ENCODE data around the gene NSD2. TPM values are rescaled to one million over a fixed set of nuclear protein-coding genes. Genes with fewer than 3 reads are reported as not detected.

Gene NSD2
- total RNA-seq, 1 donor from 2014 or later = 66.4 TPM

DNA sequence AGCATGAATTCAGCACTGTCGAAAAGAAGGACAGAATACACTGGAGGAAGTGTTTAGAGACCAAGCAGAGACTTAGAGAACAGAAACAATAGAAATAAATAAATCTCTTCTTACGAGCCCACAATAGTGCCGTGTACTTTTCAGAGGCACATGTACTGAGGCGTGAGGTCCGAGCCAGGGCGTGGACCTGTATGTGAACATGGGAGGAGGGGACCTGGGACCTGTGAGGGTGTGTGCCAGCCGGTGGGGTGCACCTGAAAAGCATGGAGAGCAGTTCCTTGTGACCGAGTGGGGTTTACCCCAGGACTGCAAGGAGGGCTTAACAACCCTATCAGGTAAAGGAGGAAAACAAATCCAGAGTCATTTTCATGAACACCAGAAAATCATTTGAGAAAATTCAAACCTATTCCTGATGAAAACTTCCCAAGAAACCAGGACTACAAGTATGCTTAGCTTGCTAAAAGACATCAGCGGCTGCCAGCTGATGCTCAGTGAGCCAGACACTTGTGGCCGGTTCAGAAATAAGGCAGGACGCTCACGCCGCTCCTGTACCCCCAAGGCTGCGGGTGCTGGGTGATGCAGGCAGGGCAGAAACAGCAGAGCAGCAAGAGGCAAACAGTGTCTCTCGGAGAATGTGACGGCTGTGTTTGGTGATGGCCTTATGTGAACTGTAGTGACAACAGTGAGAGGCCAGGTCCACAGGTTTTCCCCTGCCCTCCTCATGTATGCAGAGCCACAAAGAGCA lies 100.4 kb downstream of the NSD2 start:
- Mint-ChIP-seq H3K27ac (ENCODE audit: unreplicated experiment) (no peak overlapping the region), H3K9me3 (ENCODE audit: unreplicated experiment) (no peaks in the 10 kb centered on the region), H3K4me1 (ENCODE audit: unreplicated experiment) (no peaks in the 10 kb centered on the region), H3K36me3 (ENCODE audit: unreplicated experiment) (peaks cover 16% of the 10 kb centered on the region), H3K4me3 (ENCODE audit: unreplicated experiment) (no peak overlapping the region), H3K27me3 (ENCODE audit: unreplicated experiment) (no peaks in the 10 kb centered on the region)
- TF ChIP-seq, protein P1, sequence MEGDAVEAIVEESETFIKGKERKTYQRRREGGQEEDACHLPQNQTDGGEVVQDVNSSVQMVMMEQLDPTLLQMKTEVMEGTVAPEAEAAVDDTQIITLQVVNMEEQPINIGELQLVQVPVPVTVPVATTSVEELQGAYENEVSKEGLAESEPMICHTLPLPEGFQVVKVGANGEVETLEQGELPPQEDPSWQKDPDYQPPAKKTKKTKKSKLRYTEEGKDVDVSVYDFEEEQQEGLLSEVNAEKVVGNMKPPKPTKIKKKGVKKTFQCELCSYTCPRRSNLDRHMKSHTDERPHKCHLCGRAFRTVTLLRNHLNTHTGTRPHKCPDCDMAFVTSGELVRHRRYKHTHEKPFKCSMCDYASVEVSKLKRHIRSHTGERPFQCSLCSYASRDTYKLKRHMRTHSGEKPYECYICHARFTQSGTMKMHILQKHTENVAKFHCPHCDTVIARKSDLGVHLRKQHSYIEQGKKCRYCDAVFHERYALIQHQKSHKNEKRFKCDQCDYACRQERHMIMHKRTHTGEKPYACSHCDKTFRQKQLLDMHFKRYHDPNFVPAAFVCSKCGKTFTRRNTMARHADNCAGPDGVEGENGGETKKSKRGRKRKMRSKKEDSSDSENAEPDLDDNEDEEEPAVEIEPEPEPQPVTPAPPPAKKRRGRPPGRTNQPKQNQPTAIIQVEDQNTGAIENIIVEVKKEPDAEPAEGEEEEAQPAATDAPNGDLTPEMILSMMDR (IDR thresholded peaks at IDR 0.05) = no peak
- DNase-seq (ENCODE audit: extremely low spot score, unreplicated experiment) = no peak

DNA sequence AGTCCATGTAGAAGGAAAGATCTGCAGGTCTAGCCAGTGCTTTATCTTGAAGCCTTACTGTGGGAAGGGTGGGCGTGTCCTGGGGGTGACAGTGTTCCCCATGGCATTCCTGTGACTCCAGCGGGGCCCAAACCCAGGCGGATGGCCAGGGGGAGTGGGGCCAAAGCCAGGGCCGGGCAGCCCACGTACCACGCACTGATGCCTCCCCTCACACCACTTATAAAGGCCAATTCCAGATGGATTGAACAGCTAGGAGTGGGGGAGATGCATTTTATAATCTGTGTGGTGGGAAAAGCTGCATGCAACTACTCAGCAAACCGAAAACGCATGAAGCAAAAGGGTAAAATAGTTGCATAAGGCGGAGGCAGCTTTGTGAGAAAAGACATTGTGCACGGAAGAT lies 101.2 kb downstream of the NSD2 start:
- H3K9me3 Mint-ChIP-seq (ENCODE audit: unreplicated experiment) = no peaks in the 10 kb centered on the region
- H3K4me3 Mint-ChIP-seq (ENCODE audit: unreplicated experiment) = no peak overlapping the region
- H3K4me1 Mint-ChIP-seq (ENCODE audit: unreplicated experiment) = no peaks in the 10 kb centered on the region
- H3K27me3 Mint-ChIP-seq (ENCODE audit: unreplicated experiment) = no peaks in the 10 kb centered on the region
- H3K36me3 Mint-ChIP-seq (ENCODE audit: unreplicated experiment) = peaks cover 16% of the 10 kb centered on the region
- no peak for DNase-seq (ENCODE audit: extremely low spot score, unreplicated experiment)
- TF ChIP-seq, protein P1 (IDR thresholded peaks at IDR 0.05) = no peak
- no peak overlapping the region for H3K27ac Mint-ChIP-seq (ENCODE audit: unreplicated experiment)

DNA sequence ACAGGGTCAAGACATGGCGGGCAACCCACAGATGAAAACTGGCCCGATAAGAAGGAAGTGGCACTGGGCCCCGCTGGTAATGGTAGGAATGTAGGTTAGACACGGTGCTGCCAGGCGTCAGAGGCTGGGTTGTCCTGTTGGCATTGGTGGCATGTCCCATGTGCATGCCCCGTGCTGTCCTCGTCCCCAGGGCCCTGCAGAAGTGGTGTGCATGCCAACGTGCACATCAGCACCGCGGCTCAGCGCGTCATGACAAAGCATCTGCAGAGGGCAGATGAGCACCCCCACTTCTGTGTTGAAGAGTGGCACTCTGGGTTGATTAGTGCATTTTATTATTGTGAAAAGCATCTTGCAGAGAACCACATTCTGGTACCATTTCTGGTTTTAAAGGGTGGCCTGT lies 102.0 kb downstream of the NSD2 start:
- H3K27ac Mint-ChIP-seq (ENCODE audit: unreplicated experiment) = no peak overlapping the region
- DNase-seq (ENCODE audit: extremely low spot score, unreplicated experiment) = no peak
- H3K4me1 Mint-ChIP-seq (ENCODE audit: unreplicated experiment) = no peaks in the 10 kb centered on the region
- no peaks in the 10 kb centered on the region for H3K9me3 Mint-ChIP-seq (ENCODE audit: unreplicated experiment)
- H3K4me3 Mint-ChIP-seq (ENCODE audit: unreplicated experiment) = no peak overlapping the region
- TF ChIP-seq, protein P1 (IDR thresholded peaks at IDR 0.05) = no peak
- H3K36me3 Mint-ChIP-seq (ENCODE audit: unreplicated experiment) = peaks cover 16% of the 10 kb centered on the region
- no peaks in the 10 kb centered on the region for H3K27me3 Mint-ChIP-seq (ENCODE audit: unreplicated experiment)

DNA sequence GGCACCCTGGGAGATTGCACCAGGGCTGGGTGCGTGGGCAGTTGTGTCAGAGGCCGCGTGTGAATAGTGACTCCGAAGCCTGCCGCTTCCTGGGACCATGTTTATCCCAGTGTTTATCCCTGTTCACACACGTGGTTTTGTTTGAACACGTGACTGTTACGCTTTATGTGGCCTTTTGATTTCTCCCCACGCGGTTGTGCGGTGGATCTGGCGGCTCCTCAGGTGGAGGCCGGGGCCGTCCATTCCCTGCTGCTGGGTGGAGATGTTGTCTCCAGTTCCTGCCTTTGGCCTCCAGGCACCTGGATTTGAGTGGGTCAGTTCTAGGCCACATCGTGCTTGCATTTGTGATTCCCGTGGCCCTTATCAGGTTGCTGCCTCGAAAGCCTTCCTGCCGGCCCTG lies 102.5 kb downstream of the NSD2 start:
- Mint-ChIP-seq H3K9me3 (ENCODE audit: unreplicated experiment) (no peaks in the 10 kb centered on the region), H3K27ac (ENCODE audit: unreplicated experiment) (no peak overlapping the region), H3K27me3 (ENCODE audit: unreplicated experiment) (no peaks in the 10 kb centered on the region)

DNA sequence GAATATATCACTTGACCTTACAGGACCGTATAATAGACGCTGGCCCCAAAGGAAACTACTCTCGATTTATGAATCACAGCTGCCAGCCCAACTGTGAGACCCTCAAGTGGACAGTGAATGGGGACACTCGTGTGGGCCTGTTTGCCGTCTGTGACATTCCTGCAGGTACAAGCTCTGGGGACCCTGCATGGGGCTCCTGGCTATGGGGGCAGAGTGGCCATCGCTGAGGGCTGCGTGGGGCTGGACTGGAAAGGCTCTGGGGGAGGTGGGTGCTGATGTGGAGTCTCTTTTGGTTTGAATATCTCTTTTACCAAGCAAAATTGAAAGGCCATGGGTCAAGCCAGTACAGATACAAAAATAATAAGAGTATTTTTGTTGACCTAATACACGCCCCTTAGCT lies 103.6 kb downstream of the NSD2 start:
- DNase-seq (ENCODE audit: extremely low spot score, unreplicated experiment) = no peak
- TF ChIP-seq, protein P1 (IDR thresholded peaks at IDR 0.05) = no peak
- Mint-ChIP-seq H3K36me3 (ENCODE audit: unreplicated experiment) (peaks cover 28% of the 10 kb centered on the region), H3K4me3 (ENCODE audit: unreplicated experiment) (no peak overlapping the region), H3K27me3 (ENCODE audit: unreplicated experiment) (no peaks in the 10 kb centered on the region), H3K9me3 (ENCODE audit: unreplicated experiment) (no peaks in the 10 kb centered on the region), H3K27ac (ENCODE audit: unreplicated experiment) (no peak overlapping the region), H3K4me1 (ENCODE audit: unreplicated experiment) (no peaks in the 10 kb centered on the region)

More for the DNA sequence above, 102.5 kb downstream of the NSD2 start:
- no peak overlapping the region for H3K4me3 Mint-ChIP-seq (ENCODE audit: unreplicated experiment)
- DNase-seq (ENCODE audit: extremely low spot score, unreplicated experiment) = no peak
- H3K36me3 Mint-ChIP-seq (ENCODE audit: unreplicated experiment) = peaks cover 20% of the 10 kb centered on the region
- H3K4me1 Mint-ChIP-seq (ENCODE audit: unreplicated experiment) = no peaks in the 10 kb centered on the region
- TF ChIP-seq, protein P1 (IDR thresholded peaks at IDR 0.05) = no peak
